Ectodermal cell (in vitro differentiated cells): ENCODE data around the gene TENM3.
A peak's percentile ranks its signal among the peaks of the same experiment; 100 is the strongest.

ENCODE experiments used
- H3K27ac ChIP-seq: 2 replicates; pipeline ENCODE4 v1.7.0; 2013; ENCODE audit warnings: mild to moderate bottlenecking, low read depth, low read length; ENCODE audit not compliant: insufficient read depth, poor library complexity, severe bottlenecking
- H3K27me3 ChIP-seq: 2 replicates; pipeline ENCODE4 v1.7.0; 2013; ENCODE audit warnings: mild to moderate bottlenecking, low read length; ENCODE audit not compliant: insufficient read depth, control insufficient read depth, poor library complexity, severe bottlenecking
- H3K36me3 ChIP-seq: one replicate; pipeline ENCODE4 v1.7.0; 2013; ENCODE audit warnings: low read length; ENCODE audit not compliant: control insufficient read depth, insufficient read depth
- H3K4me1 ChIP-seq: one replicate; pipeline ENCODE4 v1.7.0; 2013; ENCODE audit warnings: low read length; ENCODE audit not compliant: control insufficient read depth, insufficient read depth
- H3K4me3 ChIP-seq: 2 replicates; pipeline ENCODE4 v1.7.0; 2013; ENCODE audit warnings: low read depth, low read length, control low read depth; ENCODE audit not compliant: insufficient read depth
- H3K9me3 ChIP-seq: 2 replicates; pipeline ENCODE4 v1.7.0; 2013; ENCODE audit warnings: mild to moderate bottlenecking, low read length, moderate library complexity; ENCODE audit not compliant: control insufficient read depth
- WGBS, 2 experiments: methylation state at CpG; one replicate each; pipeline ENCODE4 v1.1.7; 2013; ENCODE audit warnings: missing lambda C conversion rate in 2 of 2; 5-methylcytosine and 5-hydroxymethylcytosine counted together

The TENM3 gene

DNA sequence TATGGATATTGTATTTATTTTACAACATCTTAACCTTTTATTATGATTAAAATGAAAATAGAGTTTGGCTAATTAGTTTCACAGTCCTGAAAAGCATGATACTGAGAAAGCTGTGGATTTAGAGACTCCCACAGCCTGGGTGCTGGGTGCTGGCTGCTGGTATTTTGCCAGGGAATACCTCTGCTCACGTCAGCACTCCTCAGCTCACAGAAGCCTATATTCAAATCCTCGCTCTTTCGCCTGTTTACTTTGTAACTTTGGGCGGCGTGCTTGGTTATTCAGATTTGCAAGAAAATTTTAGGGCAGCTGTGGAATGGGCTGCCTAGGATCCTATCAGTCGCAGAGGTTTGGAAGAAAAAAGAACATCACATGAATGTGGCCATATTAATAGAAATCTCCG lies 412.1 kb downstream of the TENM3 start:
- H3K4me1 ChIP-seq = no peaks in the 10 kb centered on the region
- no peaks in the 10 kb centered on the region for H3K27me3 ChIP-seq
- no peaks in the 10 kb centered on the region for H3K36me3 ChIP-seq
- no peak overlapping the region for H3K27ac ChIP-seq
- no peaks in the 10 kb centered on the region for H3K9me3 ChIP-seq
- 94 to 96% methylated on average over 7 of the region's 7 CpGs for WGBS, 2 experiments
- no peak overlapping the region for H3K4me3 ChIP-seq

DNA sequence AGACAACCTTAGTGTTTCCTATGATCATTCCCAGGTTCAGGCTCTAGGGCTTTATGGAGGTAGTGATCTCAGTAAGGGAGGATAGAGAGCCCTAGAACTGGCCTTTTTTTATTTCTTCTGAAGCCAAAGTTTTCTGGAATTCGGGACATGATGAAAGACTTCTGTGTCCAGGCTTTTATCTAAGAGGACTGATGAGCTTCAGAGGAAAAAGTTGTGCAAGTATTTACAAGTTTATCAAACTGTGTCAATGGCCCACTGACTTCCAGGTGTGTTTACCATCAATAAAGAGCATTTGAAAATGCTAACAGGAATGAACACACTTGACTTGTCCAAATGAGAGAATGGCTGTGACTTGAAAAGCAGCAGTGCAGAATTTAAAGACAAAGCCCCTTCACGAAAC lies 419.3 kb downstream of the TENM3 start:
- Histone ChIP-seq H3K36me3 (peaks cover 8% of the 10 kb centered on the region), H3K4me3 (no peak overlapping the region), H3K4me1 (peaks cover 19% of the 10 kb centered on the region), H3K27ac (peak overlapping the region; percentile 64), H3K27me3 (no peaks in the 10 kb centered on the region), H3K9me3 (no peaks in the 10 kb centered on the region)
- 69 to 73% methylated on average over 2 of the region's 2 CpGs for WGBS, 2 experiments

DNA sequence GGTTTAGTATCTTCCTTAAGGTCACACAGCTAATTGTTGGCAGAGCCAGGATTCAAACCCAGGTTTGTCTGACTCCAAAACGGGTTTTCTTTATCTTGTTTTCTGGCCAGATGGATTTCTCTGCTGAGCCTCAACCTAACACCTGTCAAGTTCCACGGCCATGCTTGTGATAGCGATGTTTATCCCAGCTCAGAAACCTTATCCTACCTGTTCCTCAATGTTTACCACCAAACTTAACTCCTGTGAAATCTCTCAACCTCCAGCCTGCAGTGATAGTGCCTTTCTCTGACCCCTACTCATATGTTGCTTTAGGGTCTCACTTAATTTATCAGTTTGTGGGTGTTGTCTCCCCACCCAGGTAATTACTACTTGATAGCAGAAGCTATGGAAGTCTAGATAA lies 428.0 kb downstream of the TENM3 start:
- 91 to 96% methylated on average over 3 of the region's 3 CpGs for WGBS, 2 experiments

DNA sequence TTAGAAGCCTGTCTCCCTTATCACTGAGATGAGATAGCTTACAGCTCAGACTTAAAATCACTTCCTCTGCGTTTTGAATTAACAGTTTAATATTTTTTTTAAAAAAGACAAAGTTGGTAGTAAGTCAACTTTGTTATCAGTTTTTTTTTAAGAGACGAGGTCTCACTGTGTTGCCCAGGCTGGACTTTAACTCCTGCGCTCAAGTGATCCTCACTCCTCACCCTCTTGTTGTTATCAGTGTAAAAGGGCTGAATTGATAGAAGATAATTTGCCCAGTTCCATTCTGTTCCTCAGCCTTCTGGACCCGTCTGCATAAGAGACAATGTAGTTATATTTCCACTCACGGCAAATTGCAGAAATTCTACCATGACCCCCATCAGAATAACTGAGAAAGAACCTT lies 428.5 kb downstream of the TENM3 start:
- Histone ChIP-seq H3K9me3 (no peaks in the 10 kb centered on the region), H3K36me3 (no peaks in the 10 kb centered on the region), H3K27ac (no peak overlapping the region), H3K4me1 (no peaks in the 10 kb centered on the region), H3K4me3 (no peak overlapping the region), H3K27me3 (no peaks in the 10 kb centered on the region)
- 94 to 100% methylated on average over 4 to 5 of the region's 5 CpGs for WGBS, 2 experiments

More for the DNA sequence above, 428.0 kb downstream of the TENM3 start:
- H3K9me3 ChIP-seq = no peaks in the 10 kb centered on the region
- H3K4me3 ChIP-seq = no peak overlapping the region
- no peak overlapping the region for H3K27ac ChIP-seq
- no peaks in the 10 kb centered on the region for H3K27me3 ChIP-seq
- H3K4me1 ChIP-seq = no peaks in the 10 kb centered on the region
- no peaks in the 10 kb centered on the region for H3K36me3 ChIP-seq

DNA sequence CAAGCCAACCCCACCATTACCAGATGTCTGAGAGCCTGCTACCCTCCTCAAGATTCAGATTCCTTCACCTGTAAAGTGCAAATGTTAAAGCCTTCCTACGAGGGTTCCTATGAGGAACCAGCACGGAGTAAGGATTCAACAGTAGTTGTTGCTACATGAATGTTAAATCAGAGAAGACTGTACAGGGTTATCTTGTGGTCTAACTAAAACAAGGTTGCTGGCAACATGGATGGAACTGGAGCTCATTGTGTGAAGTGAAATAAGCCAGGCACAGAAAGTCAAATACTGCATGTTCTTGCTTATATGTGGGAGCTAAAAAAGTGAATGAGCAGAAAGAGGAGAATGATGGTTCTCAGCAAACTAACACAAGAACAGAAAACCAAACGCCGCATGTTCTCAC lies 435.4 kb downstream of the TENM3 start:
- peaks cover 12% of the 10 kb centered on the region for H3K4me1 ChIP-seq
- H3K9me3 ChIP-seq = no peaks in the 10 kb centered on the region
- no peak overlapping the region for H3K4me3 ChIP-seq
- 97 to 99% methylated on average over 4 of the region's 4 CpGs for WGBS, 2 experiments
- H3K27me3 ChIP-seq = no peaks in the 10 kb centered on the region
- H3K36me3 ChIP-seq = no peaks in the 10 kb centered on the region
- no peak overlapping the region for H3K27ac ChIP-seq

DNA sequence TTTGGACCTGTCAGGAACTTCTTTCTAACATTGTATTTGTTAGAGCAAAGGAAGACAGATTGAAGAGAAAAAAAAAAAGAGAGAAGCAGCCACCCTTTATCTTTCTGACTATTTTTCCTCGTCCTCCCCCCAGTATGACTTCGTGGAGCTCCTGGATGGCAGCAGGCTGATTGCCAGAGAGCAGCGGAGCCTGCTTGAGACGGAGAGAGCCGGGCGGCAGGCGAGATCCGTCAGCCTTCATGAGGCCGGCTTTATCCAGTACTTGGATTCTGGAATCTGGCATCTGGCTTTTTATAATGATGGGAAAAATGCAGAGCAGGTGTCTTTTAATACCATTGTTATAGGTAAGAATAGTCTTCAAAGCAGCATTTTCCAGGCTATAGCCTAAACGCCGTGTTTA lies 436.3 kb downstream of the TENM3 start:
- Histone ChIP-seq H3K4me1 (peaks cover 12% of the 10 kb centered on the region), H3K36me3 (no peaks in the 10 kb centered on the region), H3K27ac (peak overlapping the region; percentile 64), H3K4me3 (no peak overlapping the region), H3K27me3 (no peaks in the 10 kb centered on the region), H3K9me3 (no peaks in the 10 kb centered on the region)
- WGBS, 2 experiments = 91 to 93% methylated on average over 11 of the region's 11 CpGs

DNA sequence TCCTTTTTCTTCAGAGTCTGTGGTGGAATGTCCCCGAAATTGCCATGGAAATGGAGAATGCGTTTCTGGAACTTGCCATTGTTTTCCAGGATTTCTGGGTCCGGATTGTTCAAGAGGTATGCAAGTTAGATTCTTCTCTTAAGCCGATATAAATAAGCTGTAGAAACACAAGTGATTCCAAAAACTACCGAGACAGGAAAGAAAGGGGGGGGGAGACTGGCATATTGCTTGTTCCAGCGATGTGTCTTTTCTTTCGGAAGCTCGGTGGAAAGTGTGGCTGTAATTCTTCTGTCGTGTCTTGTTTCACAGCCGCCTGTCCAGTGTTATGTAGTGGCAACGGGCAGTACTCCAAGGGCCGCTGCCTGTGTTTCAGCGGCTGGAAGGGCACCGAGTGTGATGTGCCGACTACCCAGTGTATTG lies 437.0 kb downstream of the TENM3 start:
- Histone ChIP-seq H3K27ac (peak overlapping the region; percentile 64), H3K36me3 (no peaks in the 10 kb centered on the region), H3K4me1 (peaks cover 12% of the 10 kb centered on the region), H3K9me3 (no peaks in the 10 kb centered on the region), H3K4me3 (no peak overlapping the region), H3K27me3 (no peaks in the 10 kb centered on the region)
- WGBS, 2 experiments = 89 to 92% methylated on average over 15 of the region's 15 CpGs

DNA sequence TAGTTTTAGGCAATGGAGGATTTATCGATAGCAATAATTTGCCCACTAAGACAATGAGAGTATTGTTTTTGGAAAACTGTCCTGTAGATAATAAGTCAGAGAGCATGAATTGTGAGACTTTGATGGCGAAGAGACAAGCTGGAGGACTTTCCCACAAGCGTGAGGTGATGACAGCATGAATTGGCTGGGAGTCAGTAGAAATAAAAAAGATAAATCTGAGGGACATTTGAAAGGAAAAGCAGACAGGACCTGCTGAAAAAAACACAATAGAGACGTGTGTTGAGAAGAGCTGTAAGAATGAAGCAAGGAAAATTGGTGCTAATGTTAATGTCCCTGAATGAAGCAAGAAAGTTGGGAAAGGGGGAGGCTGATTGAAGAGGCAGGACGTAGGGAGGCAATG lies 440.5 kb downstream of the TENM3 start:
- Histone ChIP-seq H3K27ac (no peak overlapping the region), H3K36me3 (no peaks in the 10 kb centered on the region), H3K4me1 (peaks cover 12% of the 10 kb centered on the region), H3K27me3 (no peaks in the 10 kb centered on the region), H3K4me3 (no peak overlapping the region), H3K9me3 (no peaks in the 10 kb centered on the region)
- 70 to 79% methylated on average over 5 of the region's 5 CpGs for WGBS, 2 experiments

DNA sequence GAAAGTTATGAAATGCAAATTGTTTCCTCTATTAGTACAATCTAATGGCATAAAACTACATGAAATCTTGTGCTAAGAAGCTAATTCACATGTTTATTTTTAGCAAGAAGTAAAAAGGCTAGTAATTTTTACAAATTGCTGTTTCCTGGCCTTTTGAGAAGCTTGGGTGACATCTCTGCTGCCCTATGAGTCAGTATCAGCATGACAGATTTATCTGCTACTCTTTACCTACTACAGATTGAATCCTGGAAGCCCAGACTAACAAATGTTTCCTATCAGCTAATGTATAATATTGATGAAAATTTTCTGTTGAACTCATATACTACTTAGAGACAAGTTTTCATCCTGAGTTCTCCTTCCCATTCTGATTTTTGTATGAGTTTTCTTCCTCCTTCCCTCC lies 441.6 kb downstream of the TENM3 start:
- H3K4me1 ChIP-seq = peaks cover 4% of the 10 kb centered on the region
- no peak overlapping the region for H3K27ac ChIP-seq
- no peaks in the 10 kb centered on the region for H3K27me3 ChIP-seq
- H3K36me3 ChIP-seq = no peaks in the 10 kb centered on the region
- H3K9me3 ChIP-seq = no peaks in the 10 kb centered on the region
- no peak overlapping the region for H3K4me3 ChIP-seq

DNA sequence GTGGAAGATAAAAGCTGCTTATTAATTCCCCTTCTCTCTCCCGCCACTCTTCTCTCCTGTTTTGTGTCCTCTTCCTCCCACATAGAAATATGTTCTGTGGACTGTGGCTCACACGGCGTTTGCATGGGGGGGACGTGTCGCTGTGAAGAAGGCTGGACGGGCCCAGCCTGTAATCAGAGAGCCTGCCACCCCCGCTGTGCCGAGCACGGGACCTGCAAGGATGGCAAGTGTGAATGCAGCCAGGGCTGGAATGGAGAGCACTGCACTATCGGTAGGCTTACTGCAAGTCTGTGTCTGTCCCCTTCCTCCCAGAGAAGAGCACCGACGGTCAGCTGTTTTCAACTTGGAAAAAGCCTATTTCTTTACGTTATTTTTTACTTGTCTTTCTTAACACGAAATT lies 444.9 kb downstream of the TENM3 start:
- peaks cover 3% of the 10 kb centered on the region for H3K4me1 ChIP-seq
- H3K27ac ChIP-seq = no peak overlapping the region
- no peak overlapping the region for H3K4me3 ChIP-seq
- no peaks in the 10 kb centered on the region for H3K36me3 ChIP-seq
- no peaks in the 10 kb centered on the region for H3K9me3 ChIP-seq
- H3K27me3 ChIP-seq = no peaks in the 10 kb centered on the region
- 50 to 66% methylated on average over 11 to 14 of the region's 14 CpGs for WGBS, 2 experiments

DNA sequence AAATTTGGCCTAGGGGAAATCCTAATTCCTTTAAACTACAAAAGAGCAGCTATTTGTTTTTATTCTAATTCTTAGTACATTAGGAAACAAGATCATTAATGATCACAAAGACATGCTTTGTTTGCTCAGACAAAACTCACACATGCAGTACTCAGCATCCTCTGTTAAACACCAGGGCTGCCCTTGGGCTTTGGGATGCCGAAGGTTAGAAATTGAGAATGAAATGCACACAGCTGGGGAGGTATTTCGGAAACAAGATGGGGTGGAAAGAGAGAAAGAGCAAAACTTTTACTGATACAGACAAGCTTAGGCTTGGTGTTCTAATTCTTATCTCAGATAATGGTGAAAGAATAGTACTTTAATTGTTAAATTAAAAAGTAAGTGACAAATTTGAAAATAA lies 451.3 kb downstream of the TENM3 start:
- Histone ChIP-seq H3K36me3 (peaks cover 13% of the 10 kb centered on the region), H3K9me3 (no peaks in the 10 kb centered on the region), H3K27ac (no peak overlapping the region), H3K27me3 (no peaks in the 10 kb centered on the region), H3K4me3 (no peak overlapping the region), H3K4me1 (no peaks in the 10 kb centered on the region)
- 83 to 97% methylated on average over 2 of the region's 2 CpGs for WGBS, 2 experiments
